Sigmoid colon (tissue), 7 donors: ENCODE data around the gene EHD4. TPM values are rescaled to one million over a fixed set of nuclear protein-coding genes. Genes with fewer than 3 reads are reported as not detected.
A peak's percentile ranks its signal among the peaks of the same experiment; 100 is the strongest.

Source experiments
- DNase-seq: peaks from one replicate; pipeline ENCODE4 v3.0.0-alpha.2; 2019
- H3K27ac ChIP-seq, 4 donors: fragments of 200-600 bp; sonication (generic); one replicate each; pipeline ENCODE4 v1.5.1; 2016 to 2019; ENCODE audit warnings: mild to moderate bottlenecking in 1 of 4
- H3K27me3 ChIP-seq, 3 donors: fragments of 200-600 bp; sonication (generic); one replicate each; pipeline ENCODE4 v1.5.1; 2019; ENCODE audit warnings: mild to moderate bottlenecking in 1 of 3
- H3K36me3 ChIP-seq, 4 donors: fragments of 200-600 bp; sonication (generic); one replicate each; pipeline ENCODE4 v1.5.1; 2016 to 2019
- H3K4me1 ChIP-seq, 4 donors: fragments of 200-600 bp; sonication (generic); one replicate each; pipeline ENCODE4 v1.5.1; 2017 to 2019
- H3K4me3 ChIP-seq, 4 donors: fragments of 200-600 bp; sonication (generic); one replicate each; pipeline ENCODE4 v1.5.1; 2017 to 2019; ENCODE audit warnings: mild to moderate bottlenecking in 2 of 4, moderate library complexity in 1 of 4
- H3K9me3 ChIP-seq, 4 donors: fragments of 200-600 bp in 3 of 4; sonication (generic) in 3 of 4; one replicate each; pipeline versions ENCODE4 v1.5.1 to v1.6.1; 2013 to 2019
- CTCF ChIP-seq, 4 experiments: fragments of 450-650 bp in 3 of 4; fragments of 200-600 bp in 1 of 4; IDR thresholded peaks; one replicate each; pipeline ENCODE4 v1.5.1; 2016 to 2019; ENCODE audit warnings: antibody characterized with exemption in 4 of 4, mild to moderate bottlenecking in 3 of 4, moderate library complexity in 2 of 4
- EP300 ChIP-seq, 4 donors: sonication (generic); formaldehyde crosslinking; IDR thresholded peaks; one replicate each; pipeline ENCODE4 v1.6.1; 2017; ENCODE audit warnings: antibody characterized with exemption in 4 of 4
- POLR2A ChIP-seq, 2 donors: fragments of 450-650 bp; IDR thresholded peaks; one replicate each; pipeline ENCODE4 v1.6.1; 2016; ENCODE audit warnings: antibody characterized with exemption in 2 of 2, mild to moderate bottlenecking in 2 of 2, moderate library complexity in 2 of 2
- POLR2AphosphoS5 ChIP-seq, 4 donors: sonication (generic); formaldehyde crosslinking; IDR thresholded peaks; one replicate each; pipeline ENCODE4 v1.6.1; 2017; ENCODE audit warnings: antibody characterized with exemption in 4 of 4
- WGBS, 2 donors: extraction: QIAGEN DNeasy Blood & Tissue Kit; methylation state at CpG; one replicate each; pipeline ENCODE4 v1.1.7; 2013; 5-methylcytosine and 5-hydroxymethylcytosine counted together
- intact Hi-C: fragments of 100-400 bp; cut with DNase I; formaldehyde crosslinking; loops from one replicate; pipeline ENCODE4 v1.15.1; 2023
- polyA plus RNA-seq, 3 donors: library from polyadenylated mRNA; stranded (reverse); fragments of 200-250 nt; gene quantifications; one replicate each; pipeline ENCODE4 v1.2.3, GENCODE V29; 2013
- total RNA-seq, 4 donors: library from RNA; depleted of rRNA; stranded (reverse); fragments of >200 nt; gene quantifications; one replicate each; pipeline ENCODE4 v1.1.0, GENCODE V29; 2016
- donor health status: healthy with polysubstance abuse.
- donor health status: Bipolar disorder and iron deficiency.
- donor health status: healthy.

Gene EHD4
- total and polyA plus RNA-seq, 7 donors, result 8.9 to 37.0 (median 13.0) TPM

GRCh38 chr15:41945731-41946130 is 26.6 kb downstream of the EHD4 start:
- peaks cover 0 to 34% (median 24%) of the 10 kb centered on the region in 4 donors for H3K4me1 ChIP-seq
- TF ChIP-seq EP300 (IDR thresholded peaks at IDR 0.05), result no peak
- WGBS, 2 donors, result 87 to 93% methylated on average over 11 of the region's 11 CpGs

GRCh38 chr15:41945221-41945620 is 27.1 kb downstream of the EHD4 start:
- Histone ChIP-seq H3K27me3 (no peaks in the 10 kb centered on the region), H3K9me3 (no peaks in the 10 kb centered on the region), H3K4me3 (no peak overlapping the region), H3K4me1 (peaks cover 0 to 29% (median 23%) of the 10 kb centered on the region in 4 donors), H3K27ac (peak overlapping the region in 2 of 4 donors; percentile 59 to 67), H3K36me3 (no peaks in the 10 kb centered on the region)
- DNase-seq, result no peak
- TF ChIP-seq POLR2A (IDR thresholded peaks at IDR 0.05) (no peak), POLR2AphosphoS5 (IDR thresholded peaks at IDR 0.05) (no peak), EP300 (IDR thresholded peaks at IDR 0.05) (no peak), CTCF (IDR thresholded peaks at IDR 0.05) (no peak)
- 95 to 96% methylated on average over 6 of the region's 6 CpGs for WGBS, 2 donors
- intact Hi-C loops, result no loop called here

More at GRCh38 chr15:41945731-41946130, 26.6 kb downstream of the EHD4 start:
- no peak for DNase-seq
- H3K27ac ChIP-seq, result no peak overlapping the region
- no peaks in the 10 kb centered on the region for H3K27me3 ChIP-seq
- H3K9me3 ChIP-seq, result no peaks in the 10 kb centered on the region
- no peak overlapping the region for H3K4me3 ChIP-seq
- intact Hi-C loops, result no loop called here
- H3K36me3 ChIP-seq, result no peaks in the 10 kb centered on the region

GRCh38 chr15:41944313-41944940 is 27.9 kb downstream of the EHD4 start:
- peaks cover 0 to 25% (median 18%) of the 10 kb centered on the region in 4 donors for H3K4me1 ChIP-seq
- TF ChIP-seq POLR2AphosphoS5 (IDR thresholded peaks at IDR 0.05) (peak in 2 of 4 donors; percentile 13 to 36), POLR2A (IDR thresholded peaks at IDR 0.05) (no peak), EP300 (IDR thresholded peaks at IDR 0.05) (no peak)
- WGBS, 2 donors, result 75 to 87% methylated on average over 8 of the region's 8 CpGs
- DNase-seq, result peak; percentile 85
- no peaks in the 10 kb centered on the region for H3K27me3 ChIP-seq
- intact Hi-C loops, result no loop called here
- H3K4me3 ChIP-seq, result no peak overlapping the region
- H3K27ac ChIP-seq, result peak overlapping the region; percentile 49 to 78 (median 63)
- no peaks in the 10 kb centered on the region for H3K9me3 ChIP-seq
- H3K36me3 ChIP-seq, result no peaks in the 10 kb centered on the region

- Histone ChIP-seq H3K9me3 (no peaks in the 10 kb centered on the region), H3K27ac (peak overlapping the region; percentile 49 to 78 (median 63)), H3K4me3 (no peak overlapping the region), H3K4me1 (peaks cover 0 to 25% (median 18%) of the 10 kb centered on the region in 4 donors), H3K36me3 (no peaks in the 10 kb centered on the region), H3K27me3 (no peaks in the 10 kb centered on the region)
- TF ChIP-seq POLR2AphosphoS5 (IDR thresholded peaks at IDR 0.05) (no peak), POLR2A (IDR thresholded peaks at IDR 0.05) (no peak), CTCF (IDR thresholded peaks at IDR 0.05) (no peak), EP300 (IDR thresholded peaks at IDR 0.05) (no peak)
- WGBS, 2 donors, result 94 to 97% methylated on average over 6 of the region's 6 CpGs
- intact Hi-C loops, result no loop called here
- no peak for DNase-seq
Observed at GRCh38 chr15:41943543-41944312, 28.6 kb downstream of the EHD4 start.

GRCh38 chr15:41942886-41943285 is 29.5 kb downstream of the EHD4 start:
- Histone ChIP-seq H3K4me1 (peaks cover 0 to 25% (median 18%) of the 10 kb centered on the region in 4 donors), H3K4me3 (no peak overlapping the region), H3K27ac (no peak overlapping the region), H3K27me3 (no peaks in the 10 kb centered on the region), H3K9me3 (no peaks in the 10 kb centered on the region), H3K36me3 (no peaks in the 10 kb centered on the region)
- DNase-seq, result no peak
- intact Hi-C loops, result no loop called here
- TF ChIP-seq CTCF (IDR thresholded peaks at IDR 0.05) (no peak), POLR2AphosphoS5 (IDR thresholded peaks at IDR 0.05) (no peak), POLR2A (IDR thresholded peaks at IDR 0.05) (no peak), EP300 (IDR thresholded peaks at IDR 0.05) (no peak)
- WGBS, 2 donors, result 81 to 82% methylated on average over 7 of the region's 7 CpGs
